HL-60 (cell line): ENCODE data around the gene ATP2B3.

Source experiments
- GABPA ChIP-seq: IDR thresholded peaks from 2 replicates; pipeline ENCODE4 v1.6.1; 2012; ENCODE audit warnings: low read depth
- TF ChIP-seq, protein P1 (sequence below): IDR thresholded peaks from one replicate; pipeline ENCODE4 v1.5.1; 2011; ENCODE audit warnings: low read length, control low read depth, inconsistent platforms; ENCODE audit not compliant: insufficient read depth

DNA sequence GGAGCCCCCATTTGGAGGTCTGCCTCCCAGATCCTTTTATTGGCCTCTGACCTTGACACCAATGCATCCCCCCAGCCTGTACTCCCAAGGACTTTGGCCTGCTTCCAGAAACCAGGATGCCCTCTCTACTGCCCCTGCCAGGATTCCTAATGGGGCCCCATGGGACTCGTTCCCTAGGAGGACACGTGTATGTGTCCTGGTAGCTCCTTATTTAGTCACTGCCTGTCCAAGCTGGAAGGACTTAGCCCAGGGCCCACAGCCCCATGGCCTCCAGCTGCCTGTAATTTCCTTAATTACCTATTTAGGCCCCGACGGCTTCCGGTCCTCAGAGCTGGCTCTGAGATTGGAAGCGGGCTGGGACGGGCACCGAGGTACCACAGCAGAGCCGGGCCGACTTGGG, 9.4 kb downstream of the ATP2B3 start:
- TF ChIP-seq, protein P1, sequence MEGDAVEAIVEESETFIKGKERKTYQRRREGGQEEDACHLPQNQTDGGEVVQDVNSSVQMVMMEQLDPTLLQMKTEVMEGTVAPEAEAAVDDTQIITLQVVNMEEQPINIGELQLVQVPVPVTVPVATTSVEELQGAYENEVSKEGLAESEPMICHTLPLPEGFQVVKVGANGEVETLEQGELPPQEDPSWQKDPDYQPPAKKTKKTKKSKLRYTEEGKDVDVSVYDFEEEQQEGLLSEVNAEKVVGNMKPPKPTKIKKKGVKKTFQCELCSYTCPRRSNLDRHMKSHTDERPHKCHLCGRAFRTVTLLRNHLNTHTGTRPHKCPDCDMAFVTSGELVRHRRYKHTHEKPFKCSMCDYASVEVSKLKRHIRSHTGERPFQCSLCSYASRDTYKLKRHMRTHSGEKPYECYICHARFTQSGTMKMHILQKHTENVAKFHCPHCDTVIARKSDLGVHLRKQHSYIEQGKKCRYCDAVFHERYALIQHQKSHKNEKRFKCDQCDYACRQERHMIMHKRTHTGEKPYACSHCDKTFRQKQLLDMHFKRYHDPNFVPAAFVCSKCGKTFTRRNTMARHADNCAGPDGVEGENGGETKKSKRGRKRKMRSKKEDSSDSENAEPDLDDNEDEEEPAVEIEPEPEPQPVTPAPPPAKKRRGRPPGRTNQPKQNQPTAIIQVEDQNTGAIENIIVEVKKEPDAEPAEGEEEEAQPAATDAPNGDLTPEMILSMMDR = no peak
- TF ChIP-seq GABPA = no peak
